GM18511 (cell line): ENCODE data around the gene AAR2.

Experiments used
- ATAC-seq: cut with Tn5 transposase; IDR thresholded peaks from one replicate; pipeline ENCODE4 v1.9.1; 2021; ENCODE audit warnings: mild to moderate bottlenecking, moderate library complexity; ENCODE audit not compliant: unreplicated experiment

Gene AAR2

DNA sequence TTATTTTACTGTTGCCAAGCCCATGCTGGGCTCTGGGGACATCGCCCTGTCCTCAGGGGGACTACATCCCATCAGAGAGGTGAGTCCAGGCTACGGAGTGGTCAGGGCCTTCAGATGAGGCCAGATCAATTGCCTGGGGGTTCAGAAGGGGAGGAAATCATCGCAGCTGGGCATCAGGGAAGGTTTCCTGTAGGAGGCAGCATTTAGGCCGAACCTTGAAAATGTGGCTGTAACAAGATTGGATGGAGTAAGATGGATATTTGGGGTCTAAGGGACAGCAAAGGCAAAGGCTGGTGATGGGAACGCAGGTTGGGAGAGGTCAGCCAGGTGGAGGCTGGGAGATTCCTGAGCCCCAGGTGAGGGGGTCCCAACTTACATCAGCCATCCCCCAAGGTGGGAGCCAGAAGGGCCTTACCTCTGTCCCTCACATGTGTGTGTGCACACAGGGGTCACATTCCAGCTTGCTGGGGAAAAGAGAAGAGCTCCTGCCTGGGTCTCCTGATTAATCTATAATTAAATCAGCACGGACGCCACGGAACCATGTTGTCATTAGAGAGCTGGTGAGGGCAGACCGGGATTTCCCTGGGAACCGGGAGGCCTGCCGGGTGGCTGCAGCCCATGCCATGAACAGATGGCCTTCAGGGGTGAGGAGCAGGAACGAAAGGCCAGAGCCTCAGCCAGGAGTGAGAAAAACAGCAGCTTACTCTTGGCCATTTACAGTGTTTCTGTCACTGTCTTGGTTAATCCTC, 39.3 kb downstream of the AAR2 start:
- ATAC-seq = no peak

DNA sequence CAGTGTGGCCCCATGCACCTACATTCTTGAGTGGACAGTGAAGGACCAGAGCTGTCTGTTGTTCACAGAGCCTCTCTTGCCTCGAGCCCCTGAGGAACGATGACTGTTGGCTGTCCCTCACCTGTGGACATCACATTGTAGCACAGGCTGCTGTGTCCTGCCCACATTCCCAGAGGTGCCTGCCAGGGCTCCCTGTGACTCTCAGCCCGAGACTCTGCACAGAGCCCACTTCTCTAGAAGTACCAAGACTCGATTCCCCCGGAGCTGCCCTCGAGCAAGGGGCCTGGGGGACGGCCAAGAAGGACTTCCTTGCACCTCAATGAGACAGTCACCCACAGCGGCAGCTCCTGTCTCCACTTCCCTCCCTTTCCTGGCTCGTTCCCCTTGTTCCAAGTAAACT, 41.3 kb downstream of the AAR2 start:
- no peak for ATAC-seq

DNA sequence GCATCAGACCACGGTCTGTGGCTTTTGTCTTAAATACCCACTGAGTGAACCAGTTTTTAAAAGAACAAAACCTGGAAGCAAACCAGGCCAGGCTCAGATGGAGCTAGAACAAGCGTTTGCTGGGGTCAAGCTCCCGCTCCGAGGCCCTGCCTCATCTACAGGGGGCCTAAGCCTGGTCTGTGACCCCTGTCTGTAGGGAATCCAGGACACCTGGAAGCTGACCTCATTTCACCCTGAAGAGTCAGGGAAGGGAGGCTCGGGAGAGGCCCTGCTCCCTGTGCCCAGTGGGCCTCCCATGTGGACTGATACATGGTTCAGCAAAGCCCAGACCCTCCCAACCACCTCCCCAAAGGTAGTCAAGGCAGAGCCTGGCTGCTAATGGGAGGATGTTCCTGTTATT, 43.1 kb downstream of the AAR2 start:
- no peak for ATAC-seq

DNA sequence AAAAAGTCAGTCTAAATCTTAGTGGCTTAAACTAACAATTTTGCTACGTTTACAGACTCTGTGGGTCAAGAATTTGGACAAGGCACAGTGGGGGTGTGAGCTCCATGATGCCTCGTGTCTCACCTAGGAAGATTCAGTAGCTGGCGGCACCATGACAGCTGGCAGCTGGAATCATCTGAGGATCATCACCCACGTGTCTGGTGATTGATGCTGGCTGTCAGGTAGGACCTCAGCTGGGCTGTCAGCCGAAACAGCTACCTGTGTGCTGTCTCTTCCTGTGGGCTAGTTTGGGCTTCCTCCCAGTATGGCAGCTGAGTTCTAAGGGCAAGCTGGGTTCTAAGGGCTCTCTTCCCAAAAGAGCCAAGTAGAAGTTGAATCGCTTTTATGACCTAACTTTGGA, 43.5 kb downstream of the AAR2 start:
- ATAC-seq = no peak

DNA sequence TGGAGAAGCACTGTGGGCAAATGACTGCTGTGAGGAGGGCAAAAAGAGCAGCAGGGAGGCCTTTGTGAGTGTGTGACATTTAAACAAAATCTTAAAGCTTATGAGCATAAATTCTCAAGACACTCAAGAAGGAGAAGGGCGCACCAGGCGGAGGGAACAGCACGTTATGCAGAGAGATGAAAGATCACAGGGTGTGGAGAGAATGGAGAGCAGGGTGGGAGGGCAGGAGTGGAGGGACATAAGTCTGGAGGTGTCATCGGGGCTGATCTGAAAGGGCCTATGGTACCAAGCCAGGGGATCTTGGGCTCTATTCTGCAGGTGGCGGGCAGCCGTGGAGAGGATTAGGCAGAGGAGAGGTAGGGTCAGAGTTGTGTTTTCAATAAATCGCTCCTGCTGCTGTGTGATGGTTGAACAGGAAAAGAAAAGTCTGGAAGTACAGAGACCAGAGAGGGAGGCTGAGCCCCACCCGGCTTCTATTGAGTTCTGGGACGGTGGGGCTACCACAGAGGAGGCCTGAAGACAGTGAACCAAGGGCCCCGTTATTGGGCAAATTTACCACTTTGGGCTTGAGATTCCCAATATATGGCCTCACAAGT, 45.6 kb downstream of the AAR2 start:
- no peak for ATAC-seq

DNA sequence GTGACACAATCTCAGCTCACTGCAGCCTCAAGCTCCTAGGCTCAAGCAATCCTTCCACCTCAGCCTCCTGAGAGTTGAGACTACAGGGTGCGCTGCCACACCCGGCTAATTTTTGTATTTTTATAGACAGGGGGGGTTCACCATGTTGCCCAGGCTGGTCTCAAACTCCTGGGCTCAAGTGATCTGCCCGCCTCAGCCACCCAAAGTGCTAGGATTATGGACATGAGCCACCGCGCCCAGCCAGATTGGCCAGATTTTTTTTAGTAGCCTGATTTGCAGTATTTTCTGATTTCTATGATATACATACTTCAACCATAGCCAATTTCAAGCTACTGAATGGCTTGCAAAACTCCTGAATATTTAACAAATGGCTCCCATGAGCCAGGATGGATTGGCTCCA, 48.5 kb downstream of the AAR2 start:
- no peak for ATAC-seq

DNA sequence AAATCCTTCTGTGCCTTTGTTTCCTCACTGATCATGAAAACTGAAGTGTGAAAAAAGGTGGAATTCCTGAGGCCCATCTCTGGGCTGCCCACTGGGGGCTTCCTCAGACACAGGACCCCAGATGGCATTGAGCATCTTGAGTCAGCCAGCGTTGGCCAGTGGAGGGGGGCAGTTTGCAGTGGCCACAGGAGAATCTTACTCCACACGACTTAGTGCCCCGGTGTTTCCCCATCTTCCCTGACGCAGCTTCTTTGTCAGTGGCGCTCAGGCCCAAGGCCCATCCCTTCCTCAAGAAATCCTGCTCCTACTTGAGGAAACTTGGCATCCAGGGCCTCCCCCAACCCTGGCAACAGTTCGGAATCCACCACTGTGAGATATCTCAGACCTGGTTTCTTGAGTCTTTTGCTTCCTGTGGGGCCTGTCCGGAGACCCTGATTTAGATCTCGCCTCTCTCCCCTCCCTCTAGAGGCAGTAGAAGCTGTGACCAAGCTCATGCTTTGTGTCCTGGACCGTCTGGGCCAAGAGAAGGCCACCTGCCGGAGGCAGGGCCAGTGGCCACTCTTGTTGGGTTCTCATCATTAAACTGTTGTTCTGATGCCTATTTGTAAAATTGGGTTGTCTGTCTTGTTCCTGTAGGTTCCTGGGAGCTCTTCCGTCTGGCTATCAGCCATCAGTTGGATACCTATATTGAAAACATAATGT, 49.6 kb downstream of the AAR2 start:
- ATAC-seq = no peak

DNA sequence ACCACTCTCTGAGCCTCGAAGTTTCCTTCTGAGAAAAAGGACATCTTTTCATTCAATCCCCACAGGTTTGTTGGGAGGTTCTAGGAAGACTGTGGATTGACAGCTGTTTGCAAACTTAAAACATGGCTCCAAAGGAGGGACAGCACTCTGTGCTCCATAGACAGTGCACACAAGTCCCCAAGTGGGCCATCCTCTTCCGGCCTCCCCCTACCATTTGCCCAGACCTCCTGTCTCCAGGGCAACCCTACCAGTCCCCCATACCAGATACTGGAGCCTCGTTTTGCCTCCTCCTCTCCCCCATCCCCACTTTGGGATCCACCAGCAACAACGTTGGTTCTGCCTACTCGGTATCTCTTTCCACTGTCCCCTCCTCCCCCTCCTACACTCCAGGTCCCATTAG, 61.4 kb downstream of the AAR2 start:
- no peak for ATAC-seq

DNA sequence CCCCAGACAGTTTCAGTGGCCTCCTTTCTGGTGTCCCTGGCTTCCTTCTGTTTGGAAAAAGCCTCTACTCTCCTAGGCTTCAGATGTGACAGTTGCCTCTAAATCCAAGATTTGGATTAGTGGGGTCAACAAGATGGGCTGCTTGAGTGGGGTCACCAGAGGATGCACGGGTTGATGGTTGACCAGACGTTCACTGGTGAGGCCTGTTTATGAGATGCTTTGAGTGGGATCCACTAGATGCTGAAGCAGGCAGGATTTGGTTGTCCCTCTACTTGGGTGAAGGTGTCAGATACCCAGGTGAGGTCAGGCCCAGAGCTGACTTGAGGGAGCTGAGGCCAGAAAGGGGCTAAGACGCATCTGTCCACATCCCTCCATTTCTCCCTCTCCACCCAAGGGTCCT, 61.8 kb downstream of the AAR2 start:
- no peak for ATAC-seq

DNA sequence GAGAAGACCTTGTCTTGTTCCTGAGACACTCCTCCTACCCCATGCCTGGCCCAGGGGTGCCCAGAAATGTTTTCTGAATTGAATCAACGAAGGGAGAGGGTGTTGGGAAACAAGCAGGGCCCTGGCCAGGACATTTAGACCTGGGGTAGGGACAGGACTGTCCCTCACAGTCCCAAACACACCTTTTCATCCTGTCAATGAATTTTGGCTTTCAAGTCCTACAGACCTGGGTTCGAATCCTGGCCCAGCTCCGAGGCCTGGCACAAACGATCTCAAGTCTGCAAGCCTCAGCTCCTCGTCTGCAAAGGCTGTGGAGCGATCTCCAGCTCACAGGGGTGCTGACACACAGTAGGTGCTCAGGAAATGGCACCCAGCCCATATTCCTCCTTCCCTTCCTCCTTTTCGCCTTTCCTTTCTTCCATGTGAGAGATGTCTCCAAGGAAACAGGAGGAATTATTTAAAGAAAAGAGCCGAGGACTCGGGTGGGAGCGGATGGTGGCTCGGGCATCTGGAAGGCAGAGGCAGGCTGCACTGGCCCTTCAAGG, 62.6 kb downstream of the AAR2 start:
- ATAC-seq = no peak

DNA sequence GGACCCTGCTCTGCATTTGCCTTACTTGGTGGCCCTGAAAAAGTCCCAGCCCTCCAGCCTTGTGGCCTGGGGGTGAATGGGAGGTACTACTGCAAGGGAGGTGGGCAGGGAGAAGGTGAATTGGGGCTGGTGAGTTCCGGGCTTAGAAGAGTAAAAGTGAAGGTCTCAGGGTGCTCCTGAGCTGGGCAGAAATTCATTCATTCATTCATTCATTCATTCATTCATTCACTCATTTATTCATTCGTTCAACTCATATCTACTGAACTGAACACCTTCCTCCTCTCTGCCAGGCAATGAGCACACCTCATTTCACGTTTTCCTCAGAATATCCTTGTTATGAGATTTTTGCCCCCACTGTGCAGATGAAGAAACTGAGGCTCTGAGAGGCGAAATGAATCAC, 63.2 kb downstream of the AAR2 start:
- ATAC-seq = no peak

DNA sequence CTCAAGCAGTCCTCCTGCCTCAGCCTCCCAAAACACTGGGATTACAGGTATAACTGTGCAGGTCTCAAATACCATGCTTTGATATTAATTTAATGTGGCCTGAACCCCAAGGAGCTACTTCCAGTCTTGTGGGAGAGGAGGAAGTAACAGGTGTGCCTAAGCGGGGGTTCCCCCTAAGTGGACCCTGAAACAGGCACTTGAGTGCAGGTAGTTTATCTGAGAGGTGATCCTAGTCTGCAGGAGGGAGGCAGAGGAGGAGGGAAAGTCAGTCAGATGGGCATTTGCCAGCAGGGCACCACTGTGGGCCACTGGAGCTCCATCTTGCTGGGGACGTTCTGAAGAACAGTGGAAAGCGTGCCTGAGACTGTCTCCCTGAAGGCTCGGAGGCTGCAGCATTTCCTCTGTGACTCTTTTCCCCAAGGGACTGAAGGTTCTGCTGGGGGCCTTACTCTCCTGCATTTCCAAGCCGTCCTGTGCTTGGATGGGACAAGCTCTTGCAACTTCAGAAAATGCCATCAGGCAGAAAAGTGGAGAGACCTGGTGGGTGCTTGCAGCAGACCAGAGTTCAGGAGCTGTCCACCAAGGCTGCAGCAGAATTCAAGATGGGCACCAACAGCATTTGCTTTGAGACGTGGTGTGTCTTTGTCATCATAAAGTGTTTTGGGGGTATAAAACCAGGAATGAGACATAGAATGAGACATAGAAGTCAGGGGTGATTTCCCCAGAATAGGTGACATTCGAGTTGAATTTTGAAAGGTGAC, 65.3 kb downstream of the AAR2 start:
- no peak for ATAC-seq

DNA sequence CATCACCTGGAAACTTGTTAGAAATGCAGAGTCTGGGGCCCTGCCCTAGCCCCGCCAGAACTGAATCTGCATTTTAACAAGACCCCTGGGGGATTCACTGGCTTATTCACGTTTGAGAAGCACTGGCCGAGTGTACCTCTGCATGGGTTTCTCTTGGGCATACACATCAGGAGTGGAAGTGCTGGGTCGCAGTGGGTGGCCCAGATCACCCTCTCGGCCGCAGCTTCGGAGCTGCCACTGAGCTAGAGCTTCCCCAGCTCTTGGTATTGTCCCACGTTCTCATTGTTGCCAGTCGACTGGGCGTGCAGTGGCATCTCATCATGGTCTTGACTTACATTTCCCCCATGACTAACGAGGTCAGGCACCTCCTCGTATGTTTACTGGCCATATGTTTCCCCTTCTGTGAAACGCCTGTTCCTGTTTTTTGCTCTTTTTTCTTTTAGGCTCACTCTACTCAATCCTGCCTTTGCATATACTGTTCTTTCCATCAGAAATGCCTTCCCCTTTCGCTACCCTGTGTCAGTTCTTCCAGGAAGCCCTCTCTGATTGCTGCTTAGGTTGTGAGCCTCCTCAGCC, 66.8 kb downstream of the AAR2 start:
- no peak for ATAC-seq

DNA sequence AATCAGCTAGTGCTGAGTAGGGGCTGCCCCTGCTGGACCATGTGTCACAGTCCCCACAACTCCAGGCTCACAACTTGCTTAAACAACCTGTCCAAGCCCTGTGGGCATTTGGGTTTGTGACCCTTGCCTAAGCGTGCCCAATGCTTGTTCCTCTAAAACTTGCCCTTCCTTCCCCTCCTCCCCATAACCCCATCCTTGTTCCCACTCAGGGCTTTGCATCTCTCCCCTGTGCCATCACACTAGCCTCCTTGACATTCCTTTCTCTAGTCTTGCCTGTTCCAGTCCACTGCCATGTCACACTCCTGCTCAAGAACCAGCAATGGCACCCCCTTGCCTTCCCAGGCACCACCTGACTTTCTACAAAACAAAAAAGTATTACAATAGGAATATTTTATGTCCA, 67.6 kb downstream of the AAR2 start:
- ATAC-seq = no peak

DNA sequence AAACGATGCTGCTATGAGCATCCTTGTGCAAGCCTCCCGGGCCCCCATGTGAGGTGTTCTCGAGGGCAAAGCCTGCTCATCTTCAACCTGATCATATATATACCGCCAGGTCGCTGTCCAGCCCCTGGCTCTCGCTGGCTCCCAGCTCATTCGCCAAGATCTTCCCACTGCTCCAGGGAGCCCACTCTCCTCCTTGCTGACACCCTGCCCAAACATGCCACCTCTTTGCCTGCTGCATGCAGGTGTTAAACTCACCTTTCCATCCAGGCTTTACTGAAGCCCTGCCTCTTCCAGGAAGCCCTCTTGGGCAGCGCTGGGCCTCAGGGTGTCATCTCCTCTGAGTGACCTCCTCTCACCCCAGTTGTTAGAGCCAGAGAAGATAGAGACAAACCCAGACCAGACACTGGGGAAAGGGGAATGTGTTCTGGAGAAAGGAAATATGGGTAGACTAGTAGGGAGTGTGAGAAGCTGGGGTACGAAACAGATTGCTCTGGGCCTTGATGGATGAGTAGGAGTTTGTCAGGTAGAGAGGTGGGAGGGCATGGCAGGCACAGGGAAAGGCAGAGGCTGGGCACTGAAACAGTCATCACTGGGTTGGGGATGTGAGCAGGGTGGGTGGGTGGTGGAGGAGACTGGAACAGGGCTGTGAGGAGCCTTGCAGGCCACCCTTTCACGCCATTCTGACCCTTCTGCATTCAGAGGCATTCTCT, 68.7 kb downstream of the AAR2 start:
- no peak for ATAC-seq

DNA sequence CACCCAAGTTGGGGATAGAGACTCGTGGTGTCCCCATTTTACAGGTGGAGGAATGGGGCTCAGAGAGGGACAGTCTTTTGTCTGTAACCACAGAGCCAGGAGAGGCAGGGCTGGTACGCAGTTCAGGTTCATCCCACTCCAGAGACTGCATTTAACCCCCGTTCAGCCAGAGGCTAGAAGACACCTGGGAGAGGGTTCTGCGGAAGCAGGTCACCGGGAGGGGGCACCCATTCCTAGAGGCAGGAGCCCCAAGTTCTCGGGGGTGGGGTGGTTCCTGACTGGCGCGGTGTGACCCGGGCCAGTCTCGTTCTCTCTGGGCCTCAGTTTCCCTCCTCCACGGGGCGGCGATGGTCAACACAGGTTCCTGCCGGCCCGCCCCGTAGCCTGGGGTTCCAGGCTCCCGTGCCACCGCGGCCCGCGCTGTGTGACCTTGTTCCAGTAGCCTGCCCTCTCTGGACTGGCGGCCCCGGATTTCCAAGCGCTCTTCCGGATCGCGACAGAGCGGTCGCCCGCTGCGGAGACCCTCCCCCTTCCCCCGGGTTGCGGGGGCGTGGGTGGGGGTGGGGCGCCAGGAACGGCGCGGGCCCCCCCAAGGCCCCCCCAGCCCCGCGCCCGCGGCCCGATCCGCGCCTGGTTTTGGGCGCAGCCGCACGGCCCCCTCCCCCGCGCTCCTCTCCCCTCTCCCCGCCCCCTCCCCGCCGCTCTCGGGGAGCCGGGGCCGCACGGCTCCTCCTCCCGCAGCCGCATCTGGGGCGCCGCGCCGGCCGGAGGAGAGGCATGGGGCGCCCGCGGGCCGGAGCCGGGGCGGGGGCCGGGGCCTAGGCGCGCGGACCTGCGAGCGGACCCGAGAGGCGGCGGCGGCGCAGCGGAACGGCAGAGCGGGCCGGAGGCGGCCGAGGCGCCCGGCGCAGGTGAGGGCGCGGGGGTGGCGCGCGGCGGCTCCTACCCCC, 69.6 kb downstream of the AAR2 start, which contains the start of gene DLGAP4:
Gene DLGAP4 (plus strand): TSS at position 738 of the 950 bp plus-strand sequence. CDS start 125,379 bp downstream, outside the sequence.
- ATAC-seq = no peak
